Astrocyte (in vitro differentiated cells and primary cell): ENCODE data around the gene ATAD5. TPM values are rescaled to one million over a fixed set of nuclear protein-coding genes. Genes with fewer than 3 reads are reported as not detected.

Experiments
- DNase-seq: peaks from one replicate; pipeline ENCODE4 v3.0.0-alpha.2; 2010; ENCODE audit warnings: low read depth
- FAIRE-seq: peaks from 2 replicates; lab custom pipeline; 2011; peaks lifted over from hg19 to GRCh38; lab: Jason Lieb, UNC
- H2AFZ ChIP-seq: 2 replicates; pipeline ENCODE4 v1.6.0; 2012; ENCODE audit warnings: low read depth, low read length, inconsistent platforms
- H3K27ac ChIP-seq: 2 replicates; pipeline ENCODE4 v1.5.1; 2011; ENCODE audit warnings: low read depth, low read length, inconsistent platforms
- H3K27me3 ChIP-seq: 2 replicates; pipeline ENCODE4 v1.6.0; 2011; ENCODE audit warnings: low read length, inconsistent platforms; ENCODE audit not compliant: insufficient read depth
- H3K36me3 ChIP-seq: 2 replicates; pipeline ENCODE4 v1.5.1; 2011; ENCODE audit warnings: low read length, inconsistent platforms; ENCODE audit not compliant: insufficient read depth
- H3K4me1 ChIP-seq: 2 replicates; pipeline ENCODE4 v1.5.1; 2011; ENCODE audit warnings: low read length, inconsistent platforms; ENCODE audit not compliant: insufficient read depth
- H3K4me2 ChIP-seq: 2 replicates; pipeline ENCODE4 v1.6.0; 2012; ENCODE audit warnings: low read length, inconsistent platforms
- H3K4me3 ChIP-seq: 2 replicates; pipeline ENCODE4 v1.5.1; 2011; ENCODE audit warnings: low read depth, mild to moderate bottlenecking, low read length, inconsistent platforms; ENCODE audit not compliant: insufficient read depth
- H3K79me2 ChIP-seq: 2 replicates; pipeline ENCODE4 v1.6.0; 2012; ENCODE audit warnings: mild to moderate bottlenecking, low read length, inconsistent platforms; ENCODE audit not compliant: insufficient read depth
- H3K9ac ChIP-seq: 2 replicates; pipeline ENCODE4 v1.6.0; 2012; ENCODE audit warnings: mild to moderate bottlenecking, low read length, inconsistent platforms
- H3K9me3 ChIP-seq: 2 replicates; pipeline ENCODE4 v1.5.1; 2012; ENCODE audit warnings: low read depth, mild to moderate bottlenecking, low read length, inconsistent platforms; ENCODE audit not compliant: insufficient read depth
- H4K20me1 ChIP-seq: 2 replicates; pipeline ENCODE4 v1.6.0; 2012; ENCODE audit warnings: low read length, inconsistent platforms; ENCODE audit not compliant: insufficient read depth
- H3K27ac Mint-ChIP-seq: one replicate; pipeline ENCODE4 v1.8.0; 2021; ENCODE audit warnings: mild to moderate bottlenecking, mixed read lengths; ENCODE audit not compliant: unreplicated experiment
- H3K27me3 Mint-ChIP-seq: one replicate; pipeline ENCODE4 v1.8.0; 2021; ENCODE audit warnings: low read depth, mixed read lengths; ENCODE audit not compliant: unreplicated experiment
- H3K36me3 Mint-ChIP-seq: one replicate; pipeline ENCODE4 v1.8.0; 2021; ENCODE audit warnings: low read depth, mixed read lengths; ENCODE audit not compliant: unreplicated experiment
- H3K4me1 Mint-ChIP-seq: one replicate; pipeline ENCODE4 v1.8.0; 2021; ENCODE audit warnings: low read depth, mixed read lengths; ENCODE audit not compliant: unreplicated experiment
- H3K4me3 Mint-ChIP-seq: one replicate; pipeline ENCODE4 v1.8.0; 2021; ENCODE audit warnings: mild to moderate bottlenecking, moderate library complexity, mixed read lengths; ENCODE audit not compliant: unreplicated experiment
- H3K9me3 Mint-ChIP-seq: one replicate; pipeline ENCODE4 v1.8.0; 2021; ENCODE audit warnings: mild to moderate bottlenecking, mixed read lengths; ENCODE audit not compliant: unreplicated experiment
- CTCF ChIP-seq: IDR thresholded peaks from 2 replicates; pipeline ENCODE4 v1.5.1; 2011; ENCODE audit warnings: low read depth, mild to moderate bottlenecking, inconsistent platforms, low read length, moderate library complexity; ENCODE audit not compliant: insufficient read depth
- EZH2 ChIP-seq: IDR thresholded peaks from 2 replicates; pipeline ENCODE4 v1.6.1; 2012; ENCODE audit warnings: mild to moderate bottlenecking, low read length, inconsistent platforms; ENCODE audit not compliant: insufficient read depth
- total RNA-seq: library from RNA; stranded (reverse); gene quantifications from 2 replicates; pipeline ENCODE4 v1.2.1, GENCODE V29; 2021

ATAD5 gene
- total RNA-seq, 1 donor from 2014 or later = 2.6 TPM

DNA sequence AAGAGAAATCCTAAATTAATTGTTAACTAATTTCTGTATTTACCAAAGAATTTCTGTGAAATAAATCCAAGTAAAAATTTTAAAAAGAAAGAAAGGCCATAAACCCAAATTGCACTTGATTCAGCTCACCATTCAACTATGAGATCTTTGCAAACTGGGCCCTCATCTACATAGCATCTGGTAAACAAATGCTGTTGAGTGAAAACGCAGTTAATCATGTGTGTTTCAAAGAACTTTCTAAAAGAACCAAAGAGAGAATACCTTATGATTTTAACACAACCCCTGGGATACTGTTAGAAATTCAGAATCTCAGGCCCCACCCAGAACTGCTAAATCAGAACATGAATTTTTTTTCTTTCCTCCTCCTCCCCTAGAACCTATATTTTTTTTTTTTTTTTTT is 23.9 kb upstream of the ATAD5 start:
- peaks cover 4% of the 10 kb centered on the region for H3K9me3 Mint-ChIP-seq
- FAIRE-seq = no peak
- Histone ChIP-seq H3K79me2 (peaks cover 33% of the 10 kb centered on the region), H3K4me1 (peaks cover 9% of the 10 kb centered on the region), H4K20me1 (peaks cover 32% of the 10 kb centered on the region), H3K36me3 (peaks cover 4% of the 10 kb centered on the region), H3K9me3 (no peaks in the 10 kb centered on the region), H3K4me2 (no peak overlapping the region), H3K27ac (no peak overlapping the region), H3K27me3 (no peaks in the 10 kb centered on the region), H3K4me3 (no peak overlapping the region), H3K9ac (no peak overlapping the region), H2AFZ (no peak overlapping the region)
- H3K36me3 Mint-ChIP-seq = peaks cover 16% of the 10 kb centered on the region
- no peaks in the 10 kb centered on the region for H3K27me3 Mint-ChIP-seq
- H3K4me1 Mint-ChIP-seq = peaks cover 7% of the 10 kb centered on the region
- H3K27ac Mint-ChIP-seq = no peak overlapping the region
- TF ChIP-seq EZH2 = no peak
- TF ChIP-seq CTCF = no peak
- H3K4me3 Mint-ChIP-seq = no peak overlapping the region
- DNase-seq = no peak

DNA sequence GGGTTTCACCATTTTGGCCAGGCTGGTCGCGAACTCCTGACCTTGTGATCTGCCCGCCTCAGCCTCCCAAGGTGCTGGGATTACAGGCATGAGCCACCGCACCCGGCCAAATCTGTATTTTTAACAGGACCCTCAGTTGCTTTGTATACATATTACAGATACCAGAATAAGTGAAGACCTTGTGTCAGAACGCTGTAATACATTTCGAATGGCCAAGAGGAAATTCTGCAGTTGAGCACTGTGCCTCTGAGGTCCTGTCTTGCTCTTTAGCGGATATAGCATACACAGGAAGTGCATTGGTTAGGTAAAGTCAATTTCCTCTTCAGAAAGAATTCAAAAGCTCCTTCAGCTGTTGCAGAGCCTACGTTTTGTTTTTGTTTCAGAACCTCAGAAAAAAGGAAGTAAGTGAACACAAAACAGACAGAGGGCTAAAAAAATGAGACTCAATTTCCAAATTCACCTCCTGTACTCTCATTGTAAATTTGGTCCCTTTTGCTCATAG is 22.9 kb upstream of the ATAD5 start:
- H3K36me3 Mint-ChIP-seq = peaks cover 9% of the 10 kb centered on the region
- H3K4me2 ChIP-seq = no peak overlapping the region

More for the DNA sequence above, 22.9 kb upstream of the ATAD5 start:
- DNase-seq (no peak), FAIRE-seq (no peak)
- Histone ChIP-seq H3K4me3 (no peak overlapping the region), H3K36me3 (no peaks in the 10 kb centered on the region), H3K27me3 (no peaks in the 10 kb centered on the region), H3K79me2 (peaks cover 36% of the 10 kb centered on the region), H3K9me3 (no peaks in the 10 kb centered on the region), H3K4me1 (peaks cover 11% of the 10 kb centered on the region), H2AFZ (no peak overlapping the region), H3K9ac (no peak overlapping the region), H4K20me1 (peaks cover 36% of the 10 kb centered on the region), H3K27ac (no peak overlapping the region)
- no peak overlapping the region for H3K27ac Mint-ChIP-seq
- no peaks in the 10 kb centered on the region for H3K27me3 Mint-ChIP-seq
- peaks cover 11% of the 10 kb centered on the region for H3K4me1 Mint-ChIP-seq
- H3K4me3 Mint-ChIP-seq = no peak overlapping the region
- no peaks in the 10 kb centered on the region for H3K9me3 Mint-ChIP-seq
- TF ChIP-seq EZH2 (no peak), CTCF (no peak)
